DND-41 (cell line): ENCODE results near the gene MEIS1.

Experiments used
- ATAC-seq: fragments of 200-7000 bp; cut with Tn5 transposase; 3 replicates; pipeline ENCODE4 v1.9.1; 2021; ENCODE audit warnings: low read depth; ENCODE audit not compliant: insufficient read depth
- DNase-seq: peaks from one replicate; pipeline ENCODE4 v3.0.0-alpha.2; 2020
- H2AFZ ChIP-seq: 2 replicates; pipeline ENCODE4 v1.6.0; 2012; ENCODE audit warnings: low read depth, low read length
- H3K27ac ChIP-seq: 2 replicates; pipeline ENCODE4 v1.5.1; 2012; ENCODE audit warnings: low read length, inconsistent platforms
- H3K27me3 ChIP-seq: fragments of 200-600 bp; sonication (generic); 2 replicates; pipeline ENCODE4 v1.6.0; 2012; ENCODE audit warnings: low read length, mild to moderate bottlenecking, inconsistent platforms; ENCODE audit not compliant: insufficient read depth, poor library complexity
- H3K36me3 ChIP-seq: 2 replicates; pipeline ENCODE4 v1.5.1; 2012; ENCODE audit warnings: low read length, inconsistent platforms; ENCODE audit not compliant: insufficient read depth
- H3K4me1 ChIP-seq: 2 replicates; pipeline ENCODE4 v1.5.1; 2012; ENCODE audit warnings: mild to moderate bottlenecking, low read length; ENCODE audit not compliant: insufficient read depth
- H3K4me2 ChIP-seq: 2 replicates; pipeline ENCODE4 v1.6.0; 2012; ENCODE audit warnings: mild to moderate bottlenecking, moderate library complexity, low read length, inconsistent platforms; ENCODE audit not compliant: insufficient read depth
- H3K4me3 ChIP-seq, 2 experiments: fragments of 200-600 bp in 1 of 2; shearing (Covaris generic) in 1 of 2; 2 replicates each; pipeline ENCODE4 v1.5.1; 2012 to 2016; ENCODE audit warnings: inconsistent platforms in 2 of 2, low read length in 2 of 2, mild to moderate bottlenecking in 2 of 2, low read depth in 1 of 2, moderate library complexity in 1 of 2
- H3K79me2 ChIP-seq: 2 replicates; pipeline ENCODE4 v1.6.0; 2012; ENCODE audit warnings: low read length, inconsistent platforms; ENCODE audit not compliant: insufficient read depth
- H3K9ac ChIP-seq: 2 replicates; pipeline ENCODE4 v1.6.0; 2012; ENCODE audit warnings: low read depth, mild to moderate bottlenecking, inconsistent platforms, low read length, moderate library complexity
- H3K9me3 ChIP-seq: 2 replicates; pipeline ENCODE4 v1.5.1; 2012; ENCODE audit warnings: low read length, moderate library complexity, mild to moderate bottlenecking, inconsistent platforms; ENCODE audit not compliant: insufficient read depth, severe bottlenecking
- H4K20me1 ChIP-seq: 2 replicates; pipeline ENCODE4 v1.6.0; 2012; ENCODE audit warnings: low read length; ENCODE audit not compliant: insufficient read depth
- CTCF ChIP-seq: IDR thresholded peaks from 2 replicates; pipeline ENCODE4 v1.5.1; 2012; ENCODE audit warnings: borderline replicate concordance, low read length, moderate library complexity, mild to moderate bottlenecking; ENCODE audit not compliant: poor library complexity, severe bottlenecking; ENCODE audit errors: extremely low read depth
- EZH2 ChIP-seq: IDR thresholded peaks from 3 replicates; pipeline ENCODE4 v1.6.1; 2012; ENCODE audit warnings: borderline replicate concordance, low read depth, mild to moderate bottlenecking, moderate library complexity, low read length, inconsistent platforms; ENCODE audit not compliant: severe bottlenecking

MEIS1 gene

GRCh38 chr2:66434679-66435548, at the start of gene MEIS1:
TSS of gene MEIS1 (plus strand) at chr2:66435125. CDS start at chr2:66435857, 732 bp downstream.
- Histone ChIP-seq H3K9me3 (no peaks in the 10 kb centered on the region), H3K36me3 (no peaks in the 10 kb centered on the region), H4K20me1 (no peaks in the 10 kb centered on the region), H3K9ac (no peak within 1 kb of the TSS), H3K27ac (no peak within 1 kb of the TSS), H3K4me1 (no peaks in the 10 kb centered on the region), H3K4me3 (no peak within 1 kb of the TSS), H3K79me2 (no peaks in the 10 kb centered on the region), H3K4me2 (no peak within 1 kb of the TSS), H3K27me3 (peaks cover 7% of the 10 kb centered on the region), H2AFZ (no peak within 1 kb of the TSS)
- DNase-seq (no peak), ATAC-seq (no peak)
- TF ChIP-seq EZH2 (no peak), CTCF (no peak)

GRCh38 chr2:66387016-66387753, 47.7 kb upstream of the MEIS1 start:
- ATAC-seq (no peak), DNase-seq (no peak)
- no peak overlapping the region for H3K4me3 ChIP-seq
- H3K4me1 ChIP-seq: no peaks in the 10 kb centered on the region
- no peaks in the 10 kb centered on the region for H3K79me2 ChIP-seq
- TF ChIP-seq EZH2: no peak
- TF ChIP-seq CTCF: no peak
- no peak overlapping the region for H2AFZ ChIP-seq
- peaks cover 5% of the 10 kb centered on the region for H3K27me3 ChIP-seq
- no peak overlapping the region for H3K4me2 ChIP-seq
- H3K9me3 ChIP-seq: no peaks in the 10 kb centered on the region
- no peak overlapping the region for H3K27ac ChIP-seq
- no peaks in the 10 kb centered on the region for H3K36me3 ChIP-seq
- H3K9ac ChIP-seq: no peak overlapping the region
- H4K20me1 ChIP-seq: no peaks in the 10 kb centered on the region

GRCh38 chr2:66389651-66390131, 45.2 kb upstream of the MEIS1 start:
- Histone ChIP-seq H3K36me3 (no peaks in the 10 kb centered on the region), H3K4me2 (no peak overlapping the region), H3K4me1 (no peaks in the 10 kb centered on the region), H3K4me3 (no peak overlapping the region), H3K27ac (no peak overlapping the region), H4K20me1 (no peaks in the 10 kb centered on the region), H2AFZ (no peak overlapping the region; the same call in 1 of the 2 replicates), H3K79me2 (no peaks in the 10 kb centered on the region), H3K9ac (no peak overlapping the region), H3K27me3 (peaks cover 5% of the 10 kb centered on the region), H3K9me3 (no peaks in the 10 kb centered on the region)
- DNase-seq: no peak
- TF ChIP-seq EZH2 (no peak), CTCF (no peak)
- ATAC-seq: no peak
